CD4-positive, alpha-beta T cell treated with Interleukin-17A for 1 hour (primary cell): ENCODE results near the gene DSPP.
"Not testable (repeated sequence)": the region's sequence is repeated elsewhere in the genome, so short reads cannot be mapped to it uniquely, and the experiment has no call there.

ENCODE experiments used
- DNase-seq: peaks from one replicate; pipeline ENCODE4 v3.0.0-alpha.2; 2020

DSPP gene

GRCh38 chr4:87608229-87608628 is at the start of gene DSPP:
TSS of gene DSPP (plus strand) at chr4:87608529. CDS start at chr4:87610909, 2,380 bp downstream.
- DNase-seq = no peak

DNA sequence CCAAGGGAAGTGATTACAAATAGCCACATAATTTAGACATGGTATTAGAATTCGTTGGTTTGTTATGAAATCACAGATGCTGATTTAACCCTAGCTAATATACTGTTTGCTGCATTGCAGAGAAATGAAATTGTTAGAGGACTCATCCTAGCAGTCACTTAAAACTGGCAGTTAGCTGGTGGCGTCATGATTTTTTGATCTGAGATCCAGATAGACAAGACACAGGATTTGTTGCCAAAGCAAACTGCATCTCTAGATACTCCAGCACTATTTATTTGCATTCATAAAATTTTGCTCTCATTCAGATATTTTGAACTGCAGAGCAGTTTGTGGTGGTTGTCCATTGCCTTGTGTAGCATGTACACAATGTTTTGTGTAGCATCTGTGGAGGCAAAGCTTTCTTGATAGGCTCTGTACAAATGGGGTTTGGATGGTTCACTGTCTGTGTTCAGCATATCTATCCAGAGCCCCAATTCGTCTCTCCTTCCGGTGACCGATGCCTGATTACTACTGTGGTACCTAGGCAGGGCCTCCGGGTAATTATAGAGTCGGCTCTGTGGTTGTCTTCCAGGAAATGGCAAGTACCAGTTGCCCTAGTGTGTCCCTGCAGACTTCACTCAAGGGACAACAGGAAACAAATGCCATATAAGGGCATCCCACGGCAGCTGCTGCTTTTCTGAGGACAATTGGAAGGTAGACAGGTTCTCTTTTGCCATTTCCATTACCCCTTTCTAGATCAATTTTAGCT is 49.1 kb upstream of the DSPP start:
- DNase-seq = peak; percentile 61

GRCh38 chr4:87560802-87561201 is 47.5 kb upstream of the DSPP start:
- DNase-seq = no peak

- DNase-seq = no peak
Measured at GRCh38 chr4:87565746-87566145, 42.6 kb upstream of the DSPP start.

DNA sequence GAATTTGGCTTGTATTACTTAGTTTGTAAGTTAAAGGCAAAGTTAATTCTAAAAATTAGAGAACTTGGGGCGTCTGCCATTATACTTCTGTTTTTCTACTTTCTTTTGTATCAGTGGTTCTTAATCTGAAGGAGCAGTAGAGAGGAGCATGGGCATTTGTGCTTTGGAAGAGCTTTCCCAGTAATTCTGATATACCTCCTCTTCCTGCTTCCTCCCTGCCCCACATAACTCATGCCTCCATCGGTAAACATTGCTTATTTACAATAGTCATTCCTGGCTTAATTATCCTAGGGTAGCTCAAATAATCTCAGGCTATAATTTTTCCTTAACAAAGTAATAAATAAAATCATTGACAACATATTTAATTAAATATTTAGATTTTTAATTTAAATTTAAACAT is 42.1 kb upstream of the DSPP start:
- DNase-seq = no peak

- no peak for DNase-seq
Measured at GRCh38 chr4:87567191-87567590, 41.1 kb upstream of the DSPP start.

DNA sequence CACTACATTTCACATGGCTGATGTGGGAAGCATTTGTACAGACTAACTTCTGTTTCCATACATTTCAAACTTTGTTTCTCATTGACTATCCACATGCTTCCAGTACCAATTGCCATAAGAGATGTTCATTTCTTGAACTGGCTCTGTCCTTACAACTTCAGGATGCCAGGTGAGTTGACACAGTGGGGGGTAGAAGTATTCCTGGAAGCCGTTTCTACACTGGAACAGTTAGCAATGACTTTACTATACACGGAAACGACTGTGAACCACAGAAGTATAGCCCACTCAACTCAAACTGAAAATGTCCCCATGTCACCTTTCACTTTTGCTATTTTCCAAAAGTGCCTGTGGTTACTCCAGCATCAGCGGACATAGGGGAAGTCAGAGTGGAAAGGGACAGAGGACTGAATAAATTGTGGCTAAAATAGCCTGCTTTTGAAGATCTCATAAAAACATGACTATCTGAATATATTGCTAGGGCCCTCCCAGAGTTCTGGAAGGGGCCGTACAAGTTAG is 38.0 kb upstream of the DSPP start:
- no peak for DNase-seq

- not testable (repeated sequence) for DNase-seq
Measured at GRCh38 chr4:87574376-87574775, 34.0 kb upstream of the DSPP start.

DNA sequence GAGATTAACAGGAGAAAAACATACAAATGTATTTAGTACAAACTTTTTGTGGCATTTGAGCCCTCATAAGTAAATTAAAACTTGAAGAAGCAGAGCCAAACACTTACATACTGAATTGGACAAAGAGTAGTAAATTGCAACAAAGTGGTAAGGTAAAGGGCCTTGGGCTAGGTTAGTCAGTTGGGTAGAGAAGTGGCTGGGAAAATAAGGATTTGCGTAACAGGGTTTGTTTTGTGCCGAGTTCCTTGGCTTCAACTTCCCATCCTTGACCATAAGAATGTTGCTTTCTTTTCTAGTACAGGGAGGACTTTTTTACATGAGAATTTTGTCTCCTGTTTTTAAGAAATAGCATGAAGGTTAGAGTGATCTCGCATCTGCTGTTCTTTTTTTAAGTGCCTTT is 33.3 kb upstream of the DSPP start:
- no peak for DNase-seq

GRCh38 chr4:87575408-87575807 is 32.9 kb upstream of the DSPP start:
- DNase-seq = no peak

GRCh38 chr4:87575983-87576382 is 32.3 kb upstream of the DSPP start:
- DNase-seq = no peak

GRCh38 chr4:87579478-87579877 is 28.9 kb upstream of the DSPP start:
- DNase-seq = no peak

DNA sequence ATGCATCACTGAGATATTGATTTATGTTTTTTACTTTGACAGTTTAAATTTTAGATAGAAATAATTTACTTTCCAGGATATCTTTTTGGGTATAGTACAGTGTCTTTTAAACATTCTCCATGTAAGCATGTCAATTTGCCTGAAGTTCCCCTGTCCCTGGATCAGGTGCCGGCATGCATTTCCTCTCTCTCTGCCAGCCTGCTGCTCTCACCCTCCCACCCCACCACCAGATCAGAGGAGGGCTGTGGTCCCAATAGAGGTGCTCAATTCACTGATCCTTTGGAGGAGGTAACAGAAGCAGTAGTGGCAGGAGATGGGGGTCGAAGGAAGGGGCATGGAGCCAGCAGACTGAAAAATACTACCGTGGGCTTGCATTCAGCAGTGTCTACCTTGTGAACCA is 28.3 kb upstream of the DSPP start:
- DNase-seq = no peak

GRCh38 chr4:87584222-87584908 is 24.0 kb upstream of the DSPP start:
- DNase-seq = no peak

DNA sequence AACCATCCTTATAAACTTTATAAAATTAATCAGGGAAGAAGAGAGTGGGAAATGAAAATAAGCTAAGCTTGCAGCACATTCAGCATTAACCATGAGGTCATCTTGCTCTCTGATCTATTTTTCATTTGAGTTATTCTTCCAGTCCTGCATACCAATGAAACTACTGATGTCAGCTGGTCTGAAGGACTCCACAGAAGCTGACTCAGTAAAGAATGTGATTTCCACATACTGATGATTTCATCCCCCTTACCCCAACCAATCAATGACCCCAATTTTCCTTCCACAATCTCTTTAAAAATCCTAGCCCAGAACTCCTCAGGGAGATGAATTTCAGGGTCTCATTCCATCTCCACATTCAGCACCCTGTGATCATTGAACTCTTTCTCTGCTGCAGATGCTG is 18.8 kb upstream of the DSPP start:
- DNase-seq = no peak

- DNase-seq = no peak
Measured at GRCh38 chr4:87592124-87592523, 16.2 kb upstream of the DSPP start.

- DNase-seq = no peak
Measured at GRCh38 chr4:87601361-87601760, 7.0 kb upstream of the DSPP start.

- no peak for DNase-seq
Measured at GRCh38 chr4:87614292-87614890, 6.1 kb downstream of the DSPP start.

GRCh38 chr4:87616268-87616667 is 7.9 kb downstream of the DSPP start:
- no peak for DNase-seq

DNA sequence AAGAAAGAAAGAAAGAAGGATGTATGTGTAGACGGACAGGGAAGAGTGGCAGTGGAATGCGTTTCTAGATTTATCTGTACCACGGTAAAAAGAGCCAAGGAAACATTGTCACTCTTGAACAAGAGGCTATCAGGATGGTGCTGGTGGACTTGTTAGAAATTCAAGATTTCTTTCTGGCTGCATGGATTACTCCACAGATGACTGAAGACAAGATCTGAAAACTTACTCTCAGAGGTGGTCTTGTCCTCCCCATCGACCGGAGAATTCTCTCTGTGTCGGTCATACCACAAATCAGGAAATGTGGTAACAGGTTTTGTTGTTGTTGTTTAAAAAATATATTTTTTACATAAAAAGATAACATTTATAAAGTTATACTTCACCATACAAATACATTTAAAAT is 11.8 kb downstream of the DSPP start:
- DNase-seq = no peak

- no peak for DNase-seq
Measured at GRCh38 chr4:87620491-87620890, 12.2 kb downstream of the DSPP start.

- DNase-seq = no peak
Measured at GRCh38 chr4:87622303-87622702, 14.0 kb downstream of the DSPP start.

GRCh38 chr4:87624698-87625097 is 16.4 kb downstream of the DSPP start:
- DNase-seq = no peak

DNA sequence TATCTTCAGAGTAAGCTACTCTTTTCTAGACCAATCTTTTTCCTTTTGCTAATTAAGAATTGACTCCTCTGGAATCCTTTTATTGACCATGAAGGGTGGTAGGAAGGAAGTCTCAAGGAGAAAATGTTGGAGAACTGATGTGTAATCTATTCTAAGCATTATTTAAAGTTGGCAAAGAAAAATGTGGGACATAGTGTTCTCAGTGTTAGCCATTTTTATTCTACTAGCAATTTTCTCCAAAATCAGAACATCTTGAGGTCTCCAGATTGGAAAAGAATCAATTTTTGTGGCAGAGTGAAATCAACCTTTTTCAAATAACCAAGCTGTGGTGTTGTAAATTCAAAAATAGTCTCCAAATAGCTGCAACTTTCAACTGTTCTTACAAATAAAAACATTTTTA is 23.3 kb downstream of the DSPP start:
- DNase-seq = no peak
